Measurements from ENCODE around the gene TMEM255B.

Gene TMEM255B

GRCh38 chr13:113802761-113803160 is 43.7 kb downstream of the TMEM255B start:
- no peak overlapping the region for H3K4me3 Mint-ChIP-seq
- H3K27me3 Mint-ChIP-seq = no peaks in the 10 kb centered on the region
- H3K36me3 Mint-ChIP-seq (ENCODE audit: low read depth) = no peaks in the 10 kb centered on the region
- H3K27ac Mint-ChIP-seq = no peak overlapping the region
- no peaks in the 10 kb centered on the region for H3K9me3 Mint-ChIP-seq
- no peaks in the 10 kb centered on the region for H3K4me1 Mint-ChIP-seq (ENCODE audit: low read depth)

- no peaks in the 10 kb centered on the region for H3K27me3 Mint-ChIP-seq
- no peaks in the 10 kb centered on the region for H3K9me3 Mint-ChIP-seq
- H3K36me3 Mint-ChIP-seq (ENCODE audit: low read depth) = no peaks in the 10 kb centered on the region
- H3K4me3 Mint-ChIP-seq = no peak overlapping the region
- no peaks in the 10 kb centered on the region for H3K4me1 Mint-ChIP-seq (ENCODE audit: low read depth)
- H3K27ac Mint-ChIP-seq = no peak overlapping the region
These were observed 44.5 kb downstream of the TMEM255B start for GRCh38 chr13:113803409-113804016.

- H3K27ac Mint-ChIP-seq = no peak overlapping the region
- no peak overlapping the region for H3K4me3 Mint-ChIP-seq
- no peaks in the 10 kb centered on the region for H3K4me1 Mint-ChIP-seq (ENCODE audit: low read depth)
- H3K9me3 Mint-ChIP-seq = no peaks in the 10 kb centered on the region
- no peaks in the 10 kb centered on the region for H3K36me3 Mint-ChIP-seq (ENCODE audit: low read depth)
- H3K27me3 Mint-ChIP-seq = no peaks in the 10 kb centered on the region
These were observed 45.1 kb downstream of the TMEM255B start for GRCh38 chr13:113804017-113804702.

- Mint-ChIP-seq H3K27ac (no peak overlapping the region), H3K4me3 (no peak overlapping the region), H3K27me3 (no peaks in the 10 kb centered on the region), H3K36me3 (ENCODE audit: low read depth) (no peaks in the 10 kb centered on the region), H3K4me1 (ENCODE audit: low read depth) (no peaks in the 10 kb centered on the region), H3K9me3 (no peaks in the 10 kb centered on the region)
These were observed 45.8 kb downstream of the TMEM255B start for GRCh38 chr13:113804703-113805430.

GRCh38 chr13:113805431-113806103 is 46.5 kb downstream of the TMEM255B start:
- H3K36me3 Mint-ChIP-seq (ENCODE audit: low read depth) = no peaks in the 10 kb centered on the region
- H3K4me3 Mint-ChIP-seq = no peak overlapping the region
- no peak overlapping the region for H3K27ac Mint-ChIP-seq
- H3K9me3 Mint-ChIP-seq = peaks cover 3% of the 10 kb centered on the region
- no peaks in the 10 kb centered on the region for H3K4me1 Mint-ChIP-seq (ENCODE audit: low read depth)
- H3K27me3 Mint-ChIP-seq = no peaks in the 10 kb centered on the region

- no peak overlapping the region for H3K27ac Mint-ChIP-seq
- H3K4me1 Mint-ChIP-seq (ENCODE audit: low read depth) = no peaks in the 10 kb centered on the region
- peaks cover 3% of the 10 kb centered on the region for H3K9me3 Mint-ChIP-seq
- no peaks in the 10 kb centered on the region for H3K36me3 Mint-ChIP-seq (ENCODE audit: low read depth)
- no peaks in the 10 kb centered on the region for H3K27me3 Mint-ChIP-seq
- H3K4me3 Mint-ChIP-seq = no peak overlapping the region
These were observed 47.1 kb downstream of the TMEM255B start for GRCh38 chr13:113806104-113806471.

- Mint-ChIP-seq H3K4me3 (no peak overlapping the region), H3K9me3 (peaks cover 3% of the 10 kb centered on the region), H3K36me3 (ENCODE audit: low read depth) (no peaks in the 10 kb centered on the region), H3K4me1 (ENCODE audit: low read depth) (no peaks in the 10 kb centered on the region), H3K27me3 (no peaks in the 10 kb centered on the region), H3K27ac (no peak overlapping the region)
These were observed 47.5 kb downstream of the TMEM255B start for GRCh38 chr13:113806526-113806925.

- H3K4me1 Mint-ChIP-seq (ENCODE audit: low read depth) = no peaks in the 10 kb centered on the region
- no peaks in the 10 kb centered on the region for H3K27me3 Mint-ChIP-seq
- H3K4me3 Mint-ChIP-seq = no peak overlapping the region
- H3K27ac Mint-ChIP-seq = peak overlapping the region; percentile 26
- H3K9me3 Mint-ChIP-seq = peaks cover 3% of the 10 kb centered on the region
- H3K36me3 Mint-ChIP-seq (ENCODE audit: low read depth) = no peaks in the 10 kb centered on the region
These were observed 49.2 kb downstream of the TMEM255B start for GRCh38 chr13:113808058-113808834.

- H3K27me3 Mint-ChIP-seq = no peaks in the 10 kb centered on the region
- H3K4me3 Mint-ChIP-seq = no peak overlapping the region
- H3K9me3 Mint-ChIP-seq = peaks cover 3% of the 10 kb centered on the region
- H3K4me1 Mint-ChIP-seq (ENCODE audit: low read depth) = no peaks in the 10 kb centered on the region
- no peaks in the 10 kb centered on the region for H3K36me3 Mint-ChIP-seq (ENCODE audit: low read depth)
- H3K27ac Mint-ChIP-seq = no peak overlapping the region
These were observed 50.9 kb downstream of the TMEM255B start for GRCh38 chr13:113809934-113810333.

- Mint-ChIP-seq H3K9me3 (peaks cover 3% of the 10 kb centered on the region), H3K4me1 (ENCODE audit: low read depth) (peaks cover 3% of the 10 kb centered on the region), H3K27ac (no peak overlapping the region), H3K36me3 (ENCODE audit: low read depth) (peaks cover 3% of the 10 kb centered on the region), H3K27me3 (peaks cover 3% of the 10 kb centered on the region), H3K4me3 (no peak overlapping the region)
These were observed 51.6 kb downstream of the TMEM255B start for GRCh38 chr13:113810640-113811039.

- Mint-ChIP-seq H3K9me3 (peaks cover 3% of the 10 kb centered on the region), H3K27me3 (peaks cover 8% of the 10 kb centered on the region), H3K36me3 (ENCODE audit: low read depth) (peaks cover 6% of the 10 kb centered on the region), H3K4me3 (no peak overlapping the region), H3K27ac (no peak overlapping the region), H3K4me1 (ENCODE audit: low read depth) (peaks cover 9% of the 10 kb centered on the region)
These were observed 52.3 kb downstream of the TMEM255B start for GRCh38 chr13:113811081-113811928.

GRCh38 chr13:113812178-113813040 is 53.4 kb downstream of the TMEM255B start:
- H3K9me3 Mint-ChIP-seq = peaks cover 3% of the 10 kb centered on the region
- peaks cover 11% of the 10 kb centered on the region for H3K36me3 Mint-ChIP-seq (ENCODE audit: low read depth)
- H3K27me3 Mint-ChIP-seq = peaks cover 8% of the 10 kb centered on the region
- H3K27ac Mint-ChIP-seq = no peak overlapping the region
- peaks cover 16% of the 10 kb centered on the region for H3K4me1 Mint-ChIP-seq (ENCODE audit: low read depth)
- H3K4me3 Mint-ChIP-seq = no peak overlapping the region

- Mint-ChIP-seq H3K4me3 (no peak overlapping the region), H3K27me3 (peaks cover 8% of the 10 kb centered on the region), H3K27ac (no peak overlapping the region), H3K36me3 (ENCODE audit: low read depth) (peaks cover 11% of the 10 kb centered on the region), H3K4me1 (ENCODE audit: low read depth) (peaks cover 19% of the 10 kb centered on the region), H3K9me3 (peaks cover 3% of the 10 kb centered on the region)
These were observed 54.2 kb downstream of the TMEM255B start for GRCh38 chr13:113813070-113813748.

All from stimulated activated naive CD8-positive, alpha-beta T cell treated with anti-CD3 and anti-CD28 coated beads, Interleukin-15, Interleukin-2, amounts not matched to agents 100 ng/mL and 50 ng/mL, for 24 hours (primary cell).